Peyer's patch (tissue), 4 donors: ENCODE results near the gene SAA1.
"Not testable (repeated sequence)": the region's sequence is repeated elsewhere in the genome, so short reads cannot be mapped to it uniquely, and the experiment has no call there.

Experiments used
- POLR2A ChIP-seq, 2 donors: fragments of 450-650 bp; IDR thresholded peaks; one replicate each; pipeline ENCODE4 v1.5.1; 2017; ENCODE audit warnings: antibody characterized with exemption in 2 of 2, mild to moderate bottlenecking in 2 of 2, moderate library complexity in 2 of 2
- TF ChIP-seq, protein P1 (sequence below), 6 experiments: fragments of 450-650 bp in 4 of 6; fragments of 200-600 bp in 2 of 6; sonication (generic) in 1 of 6; IDR thresholded peaks; one replicate each; pipeline ENCODE4 v1.5.1; 2017 to 2019; ENCODE audit warnings: antibody characterized with exemption in 6 of 6, mild to moderate bottlenecking in 3 of 6, moderate library complexity in 1 of 6

DNA sequence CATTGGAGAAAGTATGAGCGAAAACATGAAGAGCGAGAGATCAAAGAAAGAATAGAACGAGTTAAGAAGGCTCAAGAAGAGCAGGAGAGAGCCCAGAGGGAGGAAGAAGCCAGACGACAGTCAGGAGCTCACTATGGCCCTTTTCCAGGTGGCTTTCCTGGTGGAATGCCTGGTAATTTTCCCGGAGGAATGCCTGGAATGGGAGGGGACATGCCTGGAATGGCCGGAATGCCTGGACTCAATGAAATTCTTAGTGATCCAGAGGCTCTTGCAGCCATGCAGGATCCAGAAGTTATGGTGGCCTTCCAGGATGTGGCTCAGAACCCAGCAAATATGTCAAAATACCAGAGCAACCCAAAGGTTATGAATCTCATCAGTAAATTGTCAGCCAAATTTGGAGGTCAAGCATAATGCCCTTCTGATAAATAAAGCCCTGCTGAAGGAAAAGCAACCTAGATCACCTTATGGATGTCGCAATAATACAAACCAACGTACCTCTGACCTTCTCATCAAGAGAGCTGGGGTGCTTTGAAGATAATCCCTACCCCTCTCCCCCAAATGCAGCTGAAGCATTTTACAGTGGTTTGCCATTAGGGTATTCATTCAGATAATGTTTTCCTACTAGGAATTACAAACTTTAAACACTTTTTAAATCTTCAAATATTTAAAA is 3.2 kb upstream of the SAA1 start:
- TF ChIP-seq, protein P1, sequence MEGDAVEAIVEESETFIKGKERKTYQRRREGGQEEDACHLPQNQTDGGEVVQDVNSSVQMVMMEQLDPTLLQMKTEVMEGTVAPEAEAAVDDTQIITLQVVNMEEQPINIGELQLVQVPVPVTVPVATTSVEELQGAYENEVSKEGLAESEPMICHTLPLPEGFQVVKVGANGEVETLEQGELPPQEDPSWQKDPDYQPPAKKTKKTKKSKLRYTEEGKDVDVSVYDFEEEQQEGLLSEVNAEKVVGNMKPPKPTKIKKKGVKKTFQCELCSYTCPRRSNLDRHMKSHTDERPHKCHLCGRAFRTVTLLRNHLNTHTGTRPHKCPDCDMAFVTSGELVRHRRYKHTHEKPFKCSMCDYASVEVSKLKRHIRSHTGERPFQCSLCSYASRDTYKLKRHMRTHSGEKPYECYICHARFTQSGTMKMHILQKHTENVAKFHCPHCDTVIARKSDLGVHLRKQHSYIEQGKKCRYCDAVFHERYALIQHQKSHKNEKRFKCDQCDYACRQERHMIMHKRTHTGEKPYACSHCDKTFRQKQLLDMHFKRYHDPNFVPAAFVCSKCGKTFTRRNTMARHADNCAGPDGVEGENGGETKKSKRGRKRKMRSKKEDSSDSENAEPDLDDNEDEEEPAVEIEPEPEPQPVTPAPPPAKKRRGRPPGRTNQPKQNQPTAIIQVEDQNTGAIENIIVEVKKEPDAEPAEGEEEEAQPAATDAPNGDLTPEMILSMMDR (IDR thresholded peaks at IDR 0.05) = not testable (repeated sequence)
- not testable (repeated sequence) for TF ChIP-seq POLR2A (IDR thresholded peaks at IDR 0.05)
